ENCODE data around the gene COX8C.
"Not testable (repeated sequence)": the region's sequence is repeated elsewhere in the genome, so short reads cannot be mapped to it uniquely, and the experiment has no call there.

The COX8C gene

GRCh38 chr14:93320489-93320888 is 26.5 kb upstream of the COX8C start:
- no peak for DNase-seq (ENCODE audit: low read depth in 2 of 2)

DNA sequence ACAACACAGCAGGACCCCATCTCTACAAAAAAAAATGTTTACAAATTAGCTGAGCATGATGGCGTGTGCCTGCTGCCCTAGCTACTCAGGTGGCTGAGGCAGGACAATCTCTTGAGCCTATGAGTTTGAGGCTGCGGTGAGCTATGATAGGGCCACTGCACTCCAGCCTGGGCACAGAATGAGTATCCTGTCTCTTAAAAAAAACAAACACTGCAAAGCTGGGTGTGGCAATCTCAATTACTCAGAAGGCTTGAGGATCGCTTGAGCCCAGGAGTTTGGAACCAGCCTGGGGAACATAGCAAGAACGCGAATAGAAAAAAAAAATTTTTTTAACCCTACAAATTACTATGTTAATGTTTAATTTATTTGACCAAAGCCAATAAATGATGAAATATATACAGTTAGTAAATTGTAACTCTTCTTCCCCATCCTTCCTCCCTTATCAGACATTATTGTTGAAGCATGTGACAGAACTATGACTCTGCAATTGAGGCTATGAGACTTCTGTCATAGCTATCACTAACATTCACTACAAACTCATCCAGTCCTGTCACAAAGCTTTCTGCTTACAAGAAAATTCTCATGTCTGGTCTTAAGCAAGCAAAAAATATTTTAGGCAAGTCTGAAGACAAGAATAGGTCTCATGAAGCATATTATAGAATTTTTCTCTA is 23.9 kb upstream of the COX8C start:
- no peak for DNase-seq (ENCODE audit: low read depth in 2 of 2)

DNA sequence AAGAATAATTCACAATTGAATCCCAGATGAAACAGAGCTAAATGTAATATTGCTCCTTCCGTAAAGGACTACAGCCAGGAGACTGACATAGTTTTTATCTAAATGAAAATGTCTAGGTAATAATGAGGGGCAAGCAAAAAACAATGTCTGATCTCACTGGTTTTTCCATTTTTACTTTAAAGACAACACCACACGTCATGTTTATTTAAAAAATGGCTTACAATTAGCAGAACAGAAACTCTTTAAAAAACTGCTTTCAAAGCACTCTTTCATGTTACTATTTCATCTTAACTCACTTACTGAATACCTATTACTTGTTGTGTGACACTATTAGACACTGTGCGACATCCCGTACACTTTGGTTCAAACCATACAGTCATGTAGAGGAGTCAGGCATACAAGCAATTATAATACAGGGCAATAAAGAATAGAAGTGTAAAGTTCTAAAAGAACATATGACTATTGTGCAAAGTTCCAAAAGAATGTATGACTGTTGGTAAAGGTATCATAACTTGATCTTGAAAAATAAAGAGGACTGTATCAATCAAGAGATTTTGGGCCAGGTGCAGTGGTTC is 23.3 kb upstream of the COX8C start:
- no peak for DNase-seq (ENCODE audit: low read depth in 2 of 2)

DNA sequence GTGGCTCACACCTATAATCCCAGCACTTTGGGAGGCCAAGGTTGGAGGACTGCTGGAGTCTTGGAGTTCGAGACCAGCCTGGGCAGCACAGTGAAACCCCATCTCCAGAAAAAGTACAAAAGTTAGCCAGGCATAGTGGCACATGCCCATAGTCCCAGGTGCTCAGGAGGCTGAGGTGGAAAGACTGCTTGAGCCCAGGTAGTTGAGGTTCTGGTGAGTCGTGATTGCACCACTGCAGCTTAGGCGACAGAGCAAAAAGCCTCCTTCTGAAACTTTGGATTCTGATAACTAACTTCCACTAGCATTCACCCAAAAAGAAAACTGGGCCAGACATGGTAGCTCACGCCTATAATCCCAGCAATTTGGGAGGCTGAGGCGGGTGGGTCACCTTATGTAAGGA is 20.8 kb upstream of the COX8C start:
- DNase-seq (ENCODE audit: low read depth in 2 of 2), result no peak

DNA sequence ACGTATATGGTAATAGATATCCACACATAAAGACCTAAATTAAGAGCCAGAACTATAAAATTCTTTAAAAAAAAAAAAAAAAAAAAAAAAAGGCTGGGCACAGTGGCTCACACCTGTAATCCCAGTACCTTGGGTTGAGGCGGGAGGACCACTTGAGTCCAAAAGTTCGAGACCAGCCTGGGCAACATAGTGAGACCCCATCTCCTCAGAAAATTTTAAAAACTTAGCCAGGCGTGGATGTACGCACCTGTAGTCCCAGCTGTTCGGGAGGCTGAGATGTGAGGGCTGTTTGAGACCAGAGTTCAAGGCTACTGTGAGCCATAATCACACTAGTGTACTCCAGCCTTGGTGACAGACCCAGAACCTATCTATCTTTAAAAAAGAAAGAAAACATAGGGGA is 18.4 kb upstream of the COX8C start:
- no peak for DNase-seq (ENCODE audit: low read depth in 2 of 2)

GRCh38 chr14:93329965-93330608 is 16.9 kb upstream of the COX8C start:
- no peak for DNase-seq (ENCODE audit: low read depth in 2 of 2)

GRCh38 chr14:93330609-93331000 is 16.4 kb upstream of the COX8C start:
- no peak for DNase-seq (ENCODE audit: low read depth in 2 of 2)

- DNase-seq (ENCODE audit: low read depth in 2 of 2), result no peak
Measured at GRCh38 chr14:93331002-93331727, 15.8 kb upstream of the COX8C start.

- no peak for DNase-seq (ENCODE audit: low read depth in 2 of 2)
Measured at GRCh38 chr14:93331728-93332396, 15.1 kb upstream of the COX8C start.

GRCh38 chr14:93332397-93332852 is 14.6 kb upstream of the COX8C start:
- DNase-seq (ENCODE audit: low read depth in 2 of 2), result peak in 1 of 2 donors; percentile 0

DNA sequence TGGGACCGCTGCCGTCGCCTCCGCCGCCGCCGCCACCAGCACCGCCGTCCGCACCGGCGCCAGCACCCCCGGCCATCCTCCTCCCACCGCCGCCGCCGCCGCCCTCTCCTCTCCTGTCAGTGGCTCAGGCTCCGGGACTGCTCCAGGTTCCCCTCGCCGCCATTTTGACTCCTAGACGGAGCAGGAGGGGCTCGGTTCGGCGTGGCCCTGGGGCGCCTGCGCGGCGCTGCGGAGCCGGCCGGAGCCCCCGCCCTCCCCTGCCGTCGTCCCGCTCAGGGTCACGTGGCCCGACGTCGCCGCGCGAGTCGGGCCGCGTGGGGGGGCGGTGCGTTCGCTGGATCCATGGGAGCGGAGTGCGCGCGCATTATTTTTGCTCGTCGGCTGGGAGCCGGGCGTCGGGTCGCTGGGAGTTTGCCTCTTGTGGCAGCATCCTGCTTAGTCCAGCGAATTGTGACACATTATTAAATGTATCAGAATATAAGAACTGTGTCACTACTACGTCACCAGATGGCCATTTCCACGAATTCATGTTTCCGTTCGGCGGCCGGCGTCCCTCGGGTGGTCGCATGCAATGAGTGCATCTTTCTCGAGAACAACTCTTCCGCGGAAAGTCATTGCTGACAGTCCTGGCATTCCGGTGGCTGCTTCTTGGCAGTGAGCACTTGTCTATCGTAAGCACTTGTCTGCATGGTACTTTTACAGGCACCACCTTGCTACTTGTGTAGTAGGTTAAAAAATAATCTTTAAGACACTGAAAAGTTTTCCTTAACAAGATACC is 13.9 kb upstream of the COX8C start, which contains the start of gene BTBD7:
TSS of gene BTBD7 (minus strand) at position 184 of the 778 bp plus-strand sequence. CDS start 36,985 bp downstream, outside the sequence.
- peak; percentile 87 to 88 for DNase-seq (ENCODE audit: low read depth in 2 of 2)

DNA sequence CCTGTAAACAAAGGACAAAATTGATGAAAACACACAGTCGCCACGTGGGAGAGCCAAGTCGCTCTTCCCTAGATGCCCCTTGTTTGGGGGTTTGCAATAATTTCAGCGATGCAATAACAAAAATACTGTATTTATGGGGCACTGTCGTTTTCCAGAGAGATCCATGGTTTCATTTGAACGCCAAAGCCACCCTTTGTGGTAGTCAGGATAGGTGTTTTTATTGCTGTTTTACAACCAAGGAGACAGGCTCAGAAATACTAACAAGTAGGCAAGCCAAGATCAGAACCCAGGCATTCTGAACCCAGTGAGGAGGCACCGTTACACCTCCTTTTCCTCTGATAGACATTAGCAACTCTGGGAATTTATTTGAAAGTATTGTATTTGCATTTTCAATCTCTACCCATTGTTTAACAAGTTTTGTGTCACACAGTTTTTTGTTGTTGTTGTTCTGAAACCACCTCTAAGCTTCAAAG is 13.3 kb upstream of the COX8C start:
- no peak for DNase-seq (ENCODE audit: low read depth in 2 of 2)

DNA sequence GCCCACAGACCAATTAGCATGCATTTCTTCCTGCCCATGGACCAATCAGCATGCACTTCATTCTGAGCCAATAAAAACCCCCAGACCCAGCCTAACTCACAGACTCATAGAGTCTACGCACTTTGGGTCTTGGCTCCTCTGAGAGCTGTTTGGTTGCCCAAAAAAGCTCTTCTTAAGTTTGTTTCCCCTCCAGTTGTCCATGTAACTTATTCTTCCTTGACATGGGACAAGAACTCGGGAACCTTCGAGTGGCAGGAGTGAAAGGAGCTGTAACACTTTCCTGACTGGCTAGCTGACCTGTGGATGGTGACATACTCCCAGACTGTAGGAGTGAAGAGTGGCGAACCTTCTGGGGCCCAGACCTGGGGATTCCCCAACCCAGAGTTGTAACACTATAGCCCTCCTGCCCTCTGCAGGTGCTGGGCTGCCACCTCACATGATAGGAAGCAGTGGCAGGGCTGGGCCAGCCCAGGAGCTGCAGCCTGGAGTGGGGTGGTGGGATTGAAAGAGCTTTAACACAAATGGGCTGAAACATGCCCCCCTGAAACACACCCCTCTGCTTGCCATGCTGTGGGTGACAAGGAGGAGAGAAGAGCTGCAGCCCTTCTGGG is 9.7 kb upstream of the COX8C start:
- no peak for DNase-seq (ENCODE audit: low read depth in 2 of 2)

GRCh38 chr14:93337884-93338283 is 9.1 kb upstream of the COX8C start:
- DNase-seq (ENCODE audit: low read depth in 2 of 2), result no peak

- DNase-seq (ENCODE audit: low read depth in 2 of 2), result no peak
Measured at GRCh38 chr14:93343266-93343665, 3.7 kb upstream of the COX8C start.

- DNase-seq (ENCODE audit: low read depth in 2 of 2), result no peak
Measured at GRCh38 chr14:93343797-93344196, 3.2 kb upstream of the COX8C start.

- DNase-seq (ENCODE audit: low read depth in 2 of 2), result no peak
Measured at GRCh38 chr14:93347850-93348249, 868 bp downstream of the COX8C start.

- no peak for DNase-seq (ENCODE audit: low read depth in 2 of 2)
Measured at GRCh38 chr14:93348292-93348691, 1.3 kb downstream of the COX8C start.

DNA sequence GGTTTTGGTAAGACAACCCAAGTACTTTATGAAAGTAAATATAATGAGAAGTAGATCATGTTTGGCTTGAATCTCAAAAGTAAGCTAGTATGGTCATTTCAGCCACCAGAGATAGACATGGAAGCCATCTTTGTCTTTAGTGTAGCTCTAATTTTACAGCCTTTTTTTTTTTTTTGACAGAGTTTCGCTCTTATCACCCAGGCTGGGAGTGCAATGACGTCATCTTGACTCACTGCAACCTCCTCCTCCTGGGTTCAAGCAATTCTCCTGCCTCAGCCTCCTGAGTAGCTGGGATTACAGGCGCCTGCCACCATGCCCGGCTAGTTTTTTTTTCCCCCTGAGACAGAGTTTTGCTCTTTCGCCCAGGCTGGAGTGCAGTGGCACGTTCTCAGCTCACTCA is 7.9 kb downstream of the COX8C start:
- DNase-seq (ENCODE audit: low read depth in 2 of 2), result not testable (repeated sequence)

GRCh38 chr14:93368996-93369712 is 22.2 kb downstream of the COX8C start:
- DNase-seq (ENCODE audit: low read depth in 2 of 2), result no peak
